MM.1S (cell line): ENCODE data around the gene GCM1.

Experiments
- DNase-seq: peaks from one replicate; pipeline ENCODE4 v3.0.0-alpha.2; 2015
- H2AFZ ChIP-seq: fragments of 300-600 bp; sonication (generic); 2 replicates; pipeline ENCODE4 v1.6.0; 2016; ENCODE audit warnings: antibody characterized with exemption, low read length
- H3F3A ChIP-seq: fragments of 300-600 bp; sonication (generic); 2 replicates; pipeline ENCODE4 v1.6.1; 2016; ENCODE audit warnings: mild to moderate bottlenecking, antibody characterized with exemption, low read length, moderate library complexity, mixed read lengths; ENCODE audit not compliant: insufficient read depth
- H3K27ac ChIP-seq: fragments of 300-600 bp; sonication (generic); 2 replicates; pipeline ENCODE4 v1.5.1; 2016; ENCODE audit warnings: mild to moderate bottlenecking, low read length
- H3K27me3 ChIP-seq: fragments of 300-600 bp; sonication (generic); replicated peaks from 2 replicates; pipeline ENCODE4 v1.6.0; 2016; ENCODE audit warnings: low read length; ENCODE audit not compliant: insufficient read depth
- H3K36me3 ChIP-seq: fragments of 300-600 bp; sonication (generic); replicated peaks from 2 replicates; pipeline ENCODE4 v1.6.1; 2016; ENCODE audit warnings: mild to moderate bottlenecking, low read length, mixed read lengths; ENCODE audit not compliant: insufficient read depth
- H3K4me1 ChIP-seq: fragments of 300-600 bp; sonication (generic); 2 replicates; pipeline ENCODE4 v1.6.1; 2016; ENCODE audit warnings: low read length, mixed read lengths
- H3K4me2 ChIP-seq: fragments of 300-600 bp; sonication (generic); 2 replicates; pipeline ENCODE4 v1.6.0; 2016; ENCODE audit warnings: low read depth, low read length
- H3K4me3 ChIP-seq: fragments of 300-600 bp; sonication (generic); 2 replicates; pipeline ENCODE4 v1.5.1; 2016; ENCODE audit warnings: low read length, mixed read lengths
- H3K79me2 ChIP-seq: fragments of 300-600 bp; sonication (generic); 2 replicates; pipeline ENCODE4 v1.6.1; 2016; ENCODE audit warnings: mixed run types, low read length, mixed read lengths
- H3K9ac ChIP-seq: fragments of 300-600 bp; sonication (generic); 2 replicates; pipeline ENCODE4 v1.6.1; 2016; ENCODE audit warnings: low read length, mixed read lengths
- H3K9me2 ChIP-seq: fragments of 300-600 bp; sonication (generic); replicated peaks from 2 replicates; pipeline ENCODE4 v1.6.1; 2016; ENCODE audit warnings: mild to moderate bottlenecking, low read length, mixed read lengths; ENCODE audit not compliant: insufficient read depth
- H3K9me3 ChIP-seq: fragments of 300-600 bp; sonication (generic); replicated peaks from 2 replicates; pipeline ENCODE4 v1.6.1; 2016; ENCODE audit warnings: mild to moderate bottlenecking, low read length, mixed read lengths; ENCODE audit not compliant: insufficient read depth
- H4K20me1 ChIP-seq: fragments of 300-600 bp; sonication (generic); 2 replicates; pipeline ENCODE4 v1.6.1; 2016; ENCODE audit warnings: mild to moderate bottlenecking, low read length, moderate library complexity, mixed read lengths; ENCODE audit not compliant: insufficient read depth
- EZH2 ChIP-seq: fragments of 300-600 bp; sonication (generic); optimal IDR thresholded peaks from 2 replicates; pipeline ENCODE3; 2017; ENCODE audit warnings: low read depth, mild to moderate bottlenecking, antibody characterized with exemption, low read length, mixed read lengths
- TF ChIP-seq, protein P1 (sequence below): fragments of 300-600 bp; sonication (generic); IDR thresholded peaks from 2 replicates; pipeline ENCODE4 v1.5.1; 2016; ENCODE audit warnings: antibody characterized with exemption, low read length, mixed read lengths

Gene GCM1

DNA sequence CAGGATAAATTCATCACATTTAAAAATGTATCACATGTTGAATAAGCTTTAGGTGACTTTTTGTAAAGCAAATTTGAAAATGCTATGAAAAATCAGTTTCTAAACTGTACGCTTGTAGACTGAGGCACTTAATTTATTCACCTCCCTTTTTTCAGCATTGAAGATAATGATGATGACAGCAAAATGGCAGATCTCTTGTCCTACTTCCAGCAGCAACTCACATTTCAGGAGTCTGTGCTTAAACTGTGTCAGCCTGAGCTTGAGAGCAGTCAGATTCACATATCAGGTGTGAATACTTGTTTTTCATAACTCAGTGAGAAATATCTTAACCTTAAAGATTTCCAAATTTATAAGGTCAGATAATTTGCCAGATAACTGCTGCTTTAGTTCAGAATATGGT lies 67.8 kb downstream of the GCM1 start:
- no peaks in the 10 kb centered on the region for H3K4me1 ChIP-seq
- no peaks in the 10 kb centered on the region for H3K27me3 ChIP-seq
- H2AFZ ChIP-seq: no peak overlapping the region
- 0 out of 2 replicates have a peak, but pooled peaks cover 3% of the 10 kb centered on the region for H3K36me3 ChIP-seq
- H3F3A ChIP-seq: no peaks in the 10 kb centered on the region
- no peak overlapping the region for H3K9ac ChIP-seq
- no peaks in the 10 kb centered on the region for H3K9me3 ChIP-seq
- H3K4me3 ChIP-seq: no peak overlapping the region
- H3K4me2 ChIP-seq: no peak overlapping the region
- H4K20me1 ChIP-seq: no peaks in the 10 kb centered on the region
- H3K27ac ChIP-seq: no peak overlapping the region
- DNase-seq: no peak
- no peaks in the 10 kb centered on the region for H3K9me2 ChIP-seq
- no peak for TF ChIP-seq EZH2
- TF ChIP-seq, protein P1, sequence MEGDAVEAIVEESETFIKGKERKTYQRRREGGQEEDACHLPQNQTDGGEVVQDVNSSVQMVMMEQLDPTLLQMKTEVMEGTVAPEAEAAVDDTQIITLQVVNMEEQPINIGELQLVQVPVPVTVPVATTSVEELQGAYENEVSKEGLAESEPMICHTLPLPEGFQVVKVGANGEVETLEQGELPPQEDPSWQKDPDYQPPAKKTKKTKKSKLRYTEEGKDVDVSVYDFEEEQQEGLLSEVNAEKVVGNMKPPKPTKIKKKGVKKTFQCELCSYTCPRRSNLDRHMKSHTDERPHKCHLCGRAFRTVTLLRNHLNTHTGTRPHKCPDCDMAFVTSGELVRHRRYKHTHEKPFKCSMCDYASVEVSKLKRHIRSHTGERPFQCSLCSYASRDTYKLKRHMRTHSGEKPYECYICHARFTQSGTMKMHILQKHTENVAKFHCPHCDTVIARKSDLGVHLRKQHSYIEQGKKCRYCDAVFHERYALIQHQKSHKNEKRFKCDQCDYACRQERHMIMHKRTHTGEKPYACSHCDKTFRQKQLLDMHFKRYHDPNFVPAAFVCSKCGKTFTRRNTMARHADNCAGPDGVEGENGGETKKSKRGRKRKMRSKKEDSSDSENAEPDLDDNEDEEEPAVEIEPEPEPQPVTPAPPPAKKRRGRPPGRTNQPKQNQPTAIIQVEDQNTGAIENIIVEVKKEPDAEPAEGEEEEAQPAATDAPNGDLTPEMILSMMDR: no peak
- H3K79me2 ChIP-seq: no peaks in the 10 kb centered on the region
